T47D (cell line): Measurements from ENCODE around the gene ZMYM4.
"Not testable (repeated sequence)": the region's sequence is repeated elsewhere in the genome, so short reads cannot be mapped to it uniquely, and the experiment has no call there.

ENCODE experiments used
- DNase-seq, 2 experiments: peaks; one replicate each; pipeline versions ENCODE4 v3.0.0 to v3.0.0-alpha.2; 2011 to 2012; ENCODE audit warnings: low read depth in 1 of 2, low spot score in 1 of 2
- JUND ChIP-seq: IDR thresholded peaks from 2 replicates; pipeline ENCODE4 v1.6.1; 2012; ENCODE audit warnings: low read depth
- in situ Hi-C: cut with HindIII; loops from 2 replicates; pipeline ENCODE4 v1.10.0; 2016; ENCODE audit warnings: low sequenced_read_pairs, low pct_unique_long_range_greater_than_20kb

ZMYM4 gene

GRCh38 chr1:35268282-35269200 is at the start of gene ZMYM4:
ZMYM4 (plus strand) TSS chr1:35268709; CDS start chr1:35269047, 338 bp downstream.
- DNase-seq = peak; percentile 73 to 96
- TF ChIP-seq JUND = no peak
- in situ Hi-C loops = no loop called here

GRCh38 chr1:35220976-35221375 is 47.5 kb upstream of the ZMYM4 start:
- no peak for TF ChIP-seq JUND
- peak in 1 of 2 experiments; percentile 36 for DNase-seq
- in situ Hi-C loops = no loop called here

- no peak for DNase-seq
- in situ Hi-C loops = no loop called here
- TF ChIP-seq JUND = no peak
Observed at GRCh38 chr1:35222322-35223083, 46.0 kb upstream of the ZMYM4 start.

- in situ Hi-C loops = no loop called here
- DNase-seq = no peak
- no peak for TF ChIP-seq JUND
Observed at GRCh38 chr1:35223084-35223630, 45.4 kb upstream of the ZMYM4 start.

- TF ChIP-seq JUND = no peak
- in situ Hi-C loops = no loop called here
- no peak for DNase-seq
Observed at GRCh38 chr1:35226546-35226945, 42.0 kb upstream of the ZMYM4 start.

- TF ChIP-seq JUND = no peak
- in situ Hi-C loops = no loop called here
- no peak for DNase-seq
Observed at GRCh38 chr1:35229587-35230360, 38.7 kb upstream of the ZMYM4 start.

GRCh38 chr1:35231287-35231686 is 37.2 kb upstream of the ZMYM4 start:
- DNase-seq = no peak
- in situ Hi-C loops = no loop called here
- no peak for TF ChIP-seq JUND

GRCh38 chr1:35236772-35237171 is 31.7 kb upstream of the ZMYM4 start:
- in situ Hi-C loops = not testable (repeated sequence)

GRCh38 chr1:35243691-35244090 is 24.8 kb upstream of the ZMYM4 start:
- in situ Hi-C loops = no loop called here
- TF ChIP-seq JUND = no peak
- DNase-seq = no peak

More at GRCh38 chr1:35236772-35237171, 31.7 kb upstream of the ZMYM4 start:
- DNase-seq = not testable (repeated sequence)

GRCh38 chr1:35247256-35247655 is 21.3 kb upstream of the ZMYM4 start:
- in situ Hi-C loops = no loop called here
- DNase-seq = no peak
- TF ChIP-seq JUND = no peak

- no peak for DNase-seq
- TF ChIP-seq JUND = no peak
- in situ Hi-C loops = no loop called here
Observed at GRCh38 chr1:35253941-35254340, 14.6 kb upstream of the ZMYM4 start.

- in situ Hi-C loops = no loop called here
- no peak for DNase-seq
- no peak for TF ChIP-seq JUND
Observed at GRCh38 chr1:35255276-35255675, 13.2 kb upstream of the ZMYM4 start.
